Loucy (cell line): ENCODE data around the gene ASH1L.
"Not testable (repeated sequence)": the region's sequence is repeated elsewhere in the genome, so short reads cannot be mapped to it uniquely, and the experiment has no call there.

ENCODE experiments used
- H2AFZ ChIP-seq: fragments of 200-600 bp; sonication (generic); 2 replicates; pipeline ENCODE4 v1.6.0; 2016; ENCODE audit warnings: antibody characterized with exemption, mild to moderate bottlenecking, low read length, moderate library complexity
- H3F3A ChIP-seq: fragments of 200-600 bp; 2 replicates; pipeline ENCODE4 v1.6.0; 2016; ENCODE audit warnings: antibody characterized with exemption, low read depth, mild to moderate bottlenecking
- H3K27me3 ChIP-seq: fragments of 200-600 bp; sonication (generic); 2 replicates; pipeline ENCODE4 v1.6.1; 2014; ENCODE audit warnings: low read length, mild to moderate bottlenecking; ENCODE audit not compliant: insufficient read depth, poor library complexity, severe bottlenecking
- H3K36me3 ChIP-seq: fragments of 200-600 bp; sonication (generic); 2 replicates; pipeline ENCODE4 v1.6.1; 2016; ENCODE audit warnings: low read length; ENCODE audit not compliant: insufficient read depth
- H3K4me1 ChIP-seq: fragments of 200-600 bp; sonication (generic); 2 replicates; pipeline ENCODE4 v1.5.1; 2014; ENCODE audit warnings: low read length, mild to moderate bottlenecking; ENCODE audit not compliant: insufficient read depth, poor library complexity, severe bottlenecking
- H3K4me2 ChIP-seq: fragments of 200-600 bp; sonication (generic); 2 replicates; pipeline ENCODE4 v1.6.0; 2014; ENCODE audit warnings: antibody characterized with exemption, low read length, low read depth, mild to moderate bottlenecking; ENCODE audit not compliant: poor library complexity, severe bottlenecking
- H3K4me3 ChIP-seq: fragments of 200-600 bp; sonication (generic); 2 replicates; pipeline ENCODE4 v1.5.1; 2014; ENCODE audit warnings: low read length, mild to moderate bottlenecking, mixed read lengths; ENCODE audit not compliant: poor library complexity, severe bottlenecking
- H3K79me2 ChIP-seq: fragments of 200-600 bp; sonication (generic); 2 replicates; pipeline ENCODE4 v1.6.1; 2014; ENCODE audit warnings: low read length; ENCODE audit not compliant: insufficient read depth
- H3K9ac ChIP-seq: fragments of 200-600 bp; sonication (generic); 2 replicates; pipeline ENCODE4 v1.6.0; 2014; ENCODE audit warnings: mild to moderate bottlenecking, low read depth, low read length, moderate library complexity; ENCODE audit not compliant: poor library complexity, severe bottlenecking
- H3K9me2 ChIP-seq: fragments of 200-600 bp; sonication (generic); replicated peaks from 2 replicates; pipeline ENCODE4 v1.6.1; 2016; ENCODE audit warnings: low read depth, low read length, mixed read lengths
- H3K9me3 ChIP-seq: fragments of 200-600 bp; sonication (generic); 2 replicates; pipeline ENCODE4 v1.6.1; 2014; ENCODE audit warnings: mild to moderate bottlenecking, antibody characterized with exemption, low read length, low read depth; ENCODE audit not compliant: insufficient read depth
- H4K20me1 ChIP-seq: fragments of 200-600 bp; sonication (generic); 2 replicates; pipeline ENCODE4 v1.6.0; 2014; ENCODE audit warnings: antibody characterized with exemption, low read length, mild to moderate bottlenecking; ENCODE audit not compliant: insufficient read depth, poor library complexity, severe bottlenecking
- CTCF ChIP-seq: fragments of 200-600 bp; sonication (generic); conservative IDR thresholded peaks from 2 replicates; pipeline ENCODE4 v1.5.1; 2014; ENCODE audit warnings: mild to moderate bottlenecking, antibody characterized with exemption, low read length
- EZH2phosphoT487 ChIP-seq: fragments of 200-600 bp; IDR thresholded peaks from 2 replicates; pipeline ENCODE4 v1.6.1; 2018; ENCODE audit warnings: antibody characterized with exemption, mild to moderate bottlenecking, moderate library complexity, borderline replicate concordance

Gene ASH1L

GRCh38 chr1:155513300-155513916, 49.2 kb downstream of the ASH1L start:
- Histone ChIP-seq H3F3A (no peaks in the 10 kb centered on the region), H2AFZ (no peak overlapping the region), H4K20me1 (peaks cover 64% of the 10 kb centered on the region), H3K4me2 (no peak overlapping the region), H3K9me2 (no peaks in the 10 kb centered on the region), H3K36me3 (peaks cover 18% of the 10 kb centered on the region; the same call in 1 of the 2 replicates), H3K4me3 (no peak overlapping the region), H3K9me3 (no peaks in the 10 kb centered on the region), H3K27me3 (no peaks in the 10 kb centered on the region), H3K79me2 (peaks cover 96% of the 10 kb centered on the region), H3K4me1 (peaks cover 8% of the 10 kb centered on the region), H3K9ac (no peak overlapping the region)
- TF ChIP-seq EZH2phosphoT487, result no peak
- no peak for TF ChIP-seq CTCF

- not testable (repeated sequence) for H3K27me3 ChIP-seq, H3K4me2 ChIP-seq
These were observed 51.2 kb downstream of the ASH1L start for GRCh38 chr1:155511385-155511784.

GRCh38 chr1:155509064-155509463, 53.5 kb downstream of the ASH1L start:
- no peaks in the 10 kb centered on the region for H3F3A ChIP-seq
- no peak overlapping the region for H3K4me3 ChIP-seq
- no peaks in the 10 kb centered on the region for H3K9me3 ChIP-seq
- no peaks in the 10 kb centered on the region for H3K4me1 ChIP-seq
- H3K9me2 ChIP-seq, result no peaks in the 10 kb centered on the region
- no peaks in the 10 kb centered on the region for H3K27me3 ChIP-seq
- H3K79me2 ChIP-seq, result peaks cover 95% of the 10 kb centered on the region
- no peak overlapping the region for H3K4me2 ChIP-seq
- H3K9ac ChIP-seq, result no peak overlapping the region
- peaks cover 4% of the 10 kb centered on the region; the same call in 1 of the 2 replicates for H3K36me3 ChIP-seq
- peaks cover 52% of the 10 kb centered on the region for H4K20me1 ChIP-seq
- H2AFZ ChIP-seq, result no peak overlapping the region
- TF ChIP-seq CTCF (no peak), EZH2phosphoT487 (no peak)

More at GRCh38 chr1:155511385-155511784, 51.2 kb downstream of the ASH1L start:
- not testable (repeated sequence) for H3K4me1 ChIP-seq, H2AFZ ChIP-seq, H3K9me3 ChIP-seq, H3K9ac ChIP-seq, H3K9me2 ChIP-seq, H3K36me3 ChIP-seq, H3K4me3 ChIP-seq, H3F3A ChIP-seq
- Histone ChIP-seq H3K79me2 (peaks cover 97% of the 10 kb centered on the region), H4K20me1 (peaks cover 60% of the 10 kb centered on the region)

GRCh38 chr1:155507945-155508344, 54.7 kb downstream of the ASH1L start:
- H3K9ac ChIP-seq, result no peak overlapping the region
- no peaks in the 10 kb centered on the region for H3K4me1 ChIP-seq
- no peaks in the 10 kb centered on the region for H3K9me3 ChIP-seq
- peaks cover 4% of the 10 kb centered on the region; the same call in 1 of the 2 replicates for H3K36me3 ChIP-seq
- TF ChIP-seq EZH2phosphoT487, result no peak
- TF ChIP-seq CTCF, result no peak
- H3K4me2 ChIP-seq, result no peak overlapping the region
- H3K79me2 ChIP-seq, result peaks cover 95% of the 10 kb centered on the region
- H3K27me3 ChIP-seq, result no peaks in the 10 kb centered on the region
- no peak overlapping the region for H3K4me3 ChIP-seq
- H3K9me2 ChIP-seq, result no peaks in the 10 kb centered on the region
- no peaks in the 10 kb centered on the region for H3F3A ChIP-seq
- H4K20me1 ChIP-seq, result peaks cover 52% of the 10 kb centered on the region
- H2AFZ ChIP-seq, result no peak overlapping the region

GRCh38 chr1:155505963-155506362, 56.6 kb downstream of the ASH1L start:
- H3F3A ChIP-seq, H3K27me3 ChIP-seq, H3K9me3 ChIP-seq, H3K4me3 ChIP-seq, H3K4me1 ChIP-seq, H3K9ac ChIP-seq, H3K9me2 ChIP-seq, H2AFZ ChIP-seq, H3K4me2 ChIP-seq, H3K36me3 ChIP-seq: not testable (repeated sequence)
- Histone ChIP-seq H4K20me1 (peaks cover 60% of the 10 kb centered on the region), H3K79me2 (peaks cover 95% of the 10 kb centered on the region)
